ENCODE measurements around the gene PSMC3. TPM values are rescaled to one million over a fixed set of nuclear protein-coding genes. Genes with fewer than 3 reads are reported as not detected.

Gene PSMC3
- total and polyA plus RNA-seq, 8 donors: 86.7 to 163 (median 130) TPM

GRCh38 chr11:47400768-47401279 lies 25.4 kb downstream of the PSMC3 start:
- ATAC-seq (peak; percentile 62), DNase-seq (peak in 1 of 4 donors; percentile 42)
- Histone ChIP-seq H3K36me3 (no peaks in the 10 kb centered on the region), H3K27me3 (no peaks in the 10 kb centered on the region), H3K9me3 (no peaks in the 10 kb centered on the region), H3K4me3 (peak overlapping the region in 1 of 2 donors; percentile 44), H3K27ac (peak overlapping the region; percentile 70 to 89), H3K4me1 (peaks cover 4 to 28% of the 10 kb centered on the region in 2 donors)
- TF ChIP-seq, protein P1, sequence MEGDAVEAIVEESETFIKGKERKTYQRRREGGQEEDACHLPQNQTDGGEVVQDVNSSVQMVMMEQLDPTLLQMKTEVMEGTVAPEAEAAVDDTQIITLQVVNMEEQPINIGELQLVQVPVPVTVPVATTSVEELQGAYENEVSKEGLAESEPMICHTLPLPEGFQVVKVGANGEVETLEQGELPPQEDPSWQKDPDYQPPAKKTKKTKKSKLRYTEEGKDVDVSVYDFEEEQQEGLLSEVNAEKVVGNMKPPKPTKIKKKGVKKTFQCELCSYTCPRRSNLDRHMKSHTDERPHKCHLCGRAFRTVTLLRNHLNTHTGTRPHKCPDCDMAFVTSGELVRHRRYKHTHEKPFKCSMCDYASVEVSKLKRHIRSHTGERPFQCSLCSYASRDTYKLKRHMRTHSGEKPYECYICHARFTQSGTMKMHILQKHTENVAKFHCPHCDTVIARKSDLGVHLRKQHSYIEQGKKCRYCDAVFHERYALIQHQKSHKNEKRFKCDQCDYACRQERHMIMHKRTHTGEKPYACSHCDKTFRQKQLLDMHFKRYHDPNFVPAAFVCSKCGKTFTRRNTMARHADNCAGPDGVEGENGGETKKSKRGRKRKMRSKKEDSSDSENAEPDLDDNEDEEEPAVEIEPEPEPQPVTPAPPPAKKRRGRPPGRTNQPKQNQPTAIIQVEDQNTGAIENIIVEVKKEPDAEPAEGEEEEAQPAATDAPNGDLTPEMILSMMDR (IDR thresholded peaks at IDR 0.05): no peak
- intact Hi-C loops (cut with DNase I): no loop called here

DNA sequence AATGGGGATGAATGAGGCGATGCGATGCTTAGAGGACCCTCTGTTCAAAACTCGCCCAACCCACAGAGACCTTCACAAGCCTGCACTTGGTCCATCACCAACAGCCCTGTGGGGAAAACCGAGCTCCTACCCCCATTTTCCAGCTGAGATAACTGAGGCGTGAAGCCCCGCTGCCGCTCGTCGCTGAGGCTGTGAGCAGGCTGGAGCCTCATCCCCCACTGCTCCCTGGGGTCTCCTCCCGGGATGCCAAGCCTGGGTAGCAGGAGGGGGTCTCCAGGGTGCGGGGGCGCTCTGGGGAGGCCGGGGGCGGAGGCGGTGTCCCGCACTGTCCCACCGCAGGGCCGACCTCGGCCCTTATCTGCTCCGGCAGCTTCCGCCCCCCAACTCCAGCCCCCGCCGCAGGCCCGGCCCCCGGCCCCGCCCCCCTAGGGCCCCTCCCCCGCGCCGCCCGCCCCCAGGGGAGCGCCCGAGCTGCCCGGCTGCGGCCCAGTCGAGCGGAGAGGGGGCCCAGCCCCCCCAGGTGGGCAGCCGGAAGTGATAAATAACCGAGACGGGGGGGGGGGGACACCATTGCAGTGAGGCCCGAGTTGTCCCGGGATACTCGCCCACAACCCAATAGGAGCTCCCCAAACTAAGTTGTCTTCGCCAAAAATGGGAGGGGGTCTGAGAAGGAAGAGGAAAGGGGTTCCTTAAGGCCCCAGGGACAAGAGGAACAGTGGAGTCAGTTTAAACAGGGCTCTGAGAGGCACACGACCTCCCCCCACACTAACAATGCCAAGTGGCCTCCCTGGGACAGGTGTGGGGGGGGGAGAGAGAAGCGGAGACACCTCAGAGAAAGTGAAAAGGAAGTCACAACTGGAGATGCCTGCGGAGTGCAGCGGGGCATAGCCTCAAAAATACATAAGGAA lies 26.1 kb downstream of the PSMC3 start:
- TF ChIP-seq, protein P1 (IDR thresholded peaks at IDR 0.05): no peak
- H3K27ac ChIP-seq: peak overlapping the region; percentile 70 to 89
- H3K4me1 ChIP-seq: peaks cover 4 to 35% of the 10 kb centered on the region in 2 donors
- ATAC-seq: peak; percentile 85
- H3K9me3 ChIP-seq: no peaks in the 10 kb centered on the region
- intact Hi-C loops (cut with DNase I): no loop called here
- H3K36me3 ChIP-seq: no peaks in the 10 kb centered on the region
- H3K4me3 ChIP-seq: peak overlapping the region; percentile 40 to 44
- DNase-seq: peak in 3 of 4 donors; percentile 23 to 85 (median 39)
- H3K27me3 ChIP-seq: no peaks in the 10 kb centered on the region

GRCh38 chr11:47398551-47398950 lies 27.7 kb downstream of the PSMC3 start:
- intact Hi-C loops (cut with DNase I): no loop called here
- DNase-seq (peak in 1 of 4 donors; percentile 50), ATAC-seq (no peak)
- TF ChIP-seq, protein P1 (IDR thresholded peaks at IDR 0.05): no peak
- Histone ChIP-seq H3K27me3 (no peaks in the 10 kb centered on the region), H3K27ac (no peak overlapping the region), H3K4me1 (peaks cover 4 to 51% of the 10 kb centered on the region in 2 donors), H3K36me3 (no peaks in the 10 kb centered on the region), H3K4me3 (no peak overlapping the region), H3K9me3 (no peaks in the 10 kb centered on the region)

DNA sequence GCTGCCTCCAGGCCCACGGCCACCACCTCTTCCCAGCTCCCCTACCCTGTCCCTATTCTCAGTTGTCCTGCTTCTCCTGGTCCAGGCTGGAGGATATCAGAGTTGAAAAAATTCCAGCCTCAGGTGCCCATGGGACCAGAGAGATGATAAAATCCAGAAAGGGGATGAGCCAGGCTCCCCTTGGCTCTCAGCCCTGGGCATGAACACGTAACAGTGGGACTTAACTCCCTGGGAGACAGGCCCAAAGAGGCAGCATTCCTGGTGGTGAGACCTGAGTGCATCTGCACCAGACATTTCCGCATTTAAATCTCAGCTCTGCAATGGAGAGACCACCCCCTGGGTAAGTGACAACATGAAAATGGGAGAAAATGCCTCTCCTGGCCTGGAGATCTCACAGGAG lies 28.2 kb downstream of the PSMC3 start:
- no peak overlapping the region for H3K4me3 ChIP-seq
- H3K27ac ChIP-seq: no peak overlapping the region
- ATAC-seq (no peak), DNase-seq (no peak)
- H3K9me3 ChIP-seq: no peaks in the 10 kb centered on the region
- TF ChIP-seq, protein P1 (IDR thresholded peaks at IDR 0.05): no peak
- intact Hi-C loops (cut with DNase I): no loop called here
- H3K36me3 ChIP-seq: no peaks in the 10 kb centered on the region
- peaks cover 4 to 56% of the 10 kb centered on the region in 2 donors for H3K4me1 ChIP-seq
- H3K27me3 ChIP-seq: no peaks in the 10 kb centered on the region

GRCh38 chr11:47396049-47396320 lies 30.3 kb downstream of the PSMC3 start:
- peaks cover 4 to 67% of the 10 kb centered on the region in 2 donors for H3K4me1 ChIP-seq
- H3K9me3 ChIP-seq: no peaks in the 10 kb centered on the region
- H3K27me3 ChIP-seq: no peaks in the 10 kb centered on the region
- intact Hi-C loops (cut with DNase I): no loop called here
- H3K36me3 ChIP-seq: no peaks in the 10 kb centered on the region
- H3K27ac ChIP-seq: peak overlapping the region; percentile 92 to 97
- TF ChIP-seq, protein P1 (IDR thresholded peaks at IDR 0.05): no peak
- no peak overlapping the region for H3K4me3 ChIP-seq
- ATAC-seq: no peak
- peak in 1 of 4 donors; percentile 68 for DNase-seq
